Measurements from ENCODE around the gene FCF1.
"Not testable (repeated sequence)": the region's sequence is repeated elsewhere in the genome, so short reads cannot be mapped to it uniquely, and the experiment has no call there.

FCF1 gene

GRCh38 chr14:74698465-74698864, 14.5 kb upstream of the FCF1 start:
- no peak for DNase-seq (ENCODE audit: low read depth in 2 of 2)

- DNase-seq (ENCODE audit: low read depth in 2 of 2), result no peak
Observed at GRCh38 chr14:74702293-74702692, 10.7 kb upstream of the FCF1 start.

GRCh38 chr14:74703043-74703442, 9.9 kb upstream of the FCF1 start:
- DNase-seq (ENCODE audit: low read depth in 2 of 2), result no peak

GRCh38 chr14:74704656-74705055, 8.3 kb upstream of the FCF1 start:
- no peak for DNase-seq (ENCODE audit: low read depth in 2 of 2)

- DNase-seq (ENCODE audit: low read depth in 2 of 2), result no peak
Observed at GRCh38 chr14:74705613-74706500, 7.1 kb upstream of the FCF1 start.

GRCh38 chr14:74710480-74710879, 2.5 kb upstream of the FCF1 start:
- DNase-seq (ENCODE audit: low read depth in 2 of 2), result no peak

GRCh38 chr14:74711651-74712050, 1.3 kb upstream of the FCF1 start:
- DNase-seq (ENCODE audit: low read depth in 2 of 2), result no peak

- no peak for DNase-seq (ENCODE audit: low read depth in 2 of 2)
Observed at GRCh38 chr14:74713395-74713735, 421 bp downstream of the FCF1 start.

- DNase-seq (ENCODE audit: low read depth in 2 of 2), result no peak
Observed at GRCh38 chr14:74720526-74720925, 7.6 kb downstream of the FCF1 start.

- no peak for DNase-seq (ENCODE audit: low read depth in 2 of 2)
Observed at GRCh38 chr14:74723134-74723533, 10.2 kb downstream of the FCF1 start.

- no peak for DNase-seq (ENCODE audit: low read depth in 2 of 2)
Observed at GRCh38 chr14:74732387-74732786, 19.4 kb downstream of the FCF1 start.

- DNase-seq (ENCODE audit: low read depth in 2 of 2), result no peak
Observed at GRCh38 chr14:74733221-74733620, 20.3 kb downstream of the FCF1 start.

- no peak for DNase-seq (ENCODE audit: low read depth in 2 of 2)
Observed at GRCh38 chr14:74735125-74735524, 22.2 kb downstream of the FCF1 start.

- no peak for DNase-seq (ENCODE audit: low read depth in 2 of 2)
Observed at GRCh38 chr14:74737753-74738325, 24.9 kb downstream of the FCF1 start.

GRCh38 chr14:74739293-74740030, 26.5 kb downstream of the FCF1 start:
- no peak for DNase-seq (ENCODE audit: low read depth in 2 of 2)

- no peak for DNase-seq (ENCODE audit: low read depth in 2 of 2)
Observed at GRCh38 chr14:74747237-74747636, 34.3 kb downstream of the FCF1 start.

- no peak for DNase-seq (ENCODE audit: low read depth in 2 of 2)
Observed at GRCh38 chr14:74754157-74754556, 41.2 kb downstream of the FCF1 start.

- no peak for DNase-seq (ENCODE audit: low read depth in 2 of 2)
Observed at GRCh38 chr14:74754899-74755298, 42.0 kb downstream of the FCF1 start.

GRCh38 chr14:74756326-74756725, 43.4 kb downstream of the FCF1 start:
- DNase-seq (ENCODE audit: low read depth in 2 of 2), result no peak

GRCh38 chr14:74758505-74758904, 45.6 kb downstream of the FCF1 start:
- not testable (repeated sequence) for DNase-seq (ENCODE audit: low read depth in 2 of 2)

- DNase-seq (ENCODE audit: low read depth in 2 of 2), result peak; percentile 76 to 82
Observed at GRCh38 chr14:74762917-74763802, 50.2 kb downstream of the FCF1 start, which contains the start of gene YLPM1. Gene YLPM1 (plus strand): TSS chr14:74763316. CDS start chr14:74763490, 174 bp downstream.
